Panc1 (cell line): ENCODE results near the gene GAST. TPM values are rescaled to one million over a fixed set of nuclear protein-coding genes. Genes with fewer than 3 reads are reported as not detected.

ENCODE experiments used
- ATAC-seq: fragments of 200-7000 bp; cut with Tn5 transposase; 2 replicates; pipeline ENCODE4 v1.9.1; 2020; ENCODE audit warnings: mild to moderate bottlenecking, moderate library complexity
- BruUV-seq: library from RNA; stranded (reverse); fragments of 400-500 nt; replicated peaks from 2 replicates; lab custom pipeline; 2021; lab: Mats Ljungman, UMichigan
- CTCF ChIA-PET: fragments of 300-600 bp; sonication (Branson Sonifier 250); formaldehyde crosslinking; loops from one replicate; lab custom pipeline; 2022; ENCODE audit warnings: antibody characterized with exemption; lab: Charles Lee
- POLR2A ChIA-PET: fragments of 300-600 bp; sonication (Branson Sonifier 250); formaldehyde crosslinking; loops from one replicate; lab custom pipeline; 2022; ENCODE audit warnings: antibody characterized with exemption; lab: Charles Lee
- DNase-seq: peaks from one replicate; pipeline ENCODE4 v3.0.0-alpha.2; 2010; ENCODE audit warnings: low read depth, low spot score
- H3K27ac ChIP-seq: 2 replicates; pipeline ENCODE4 v1.5.1; 2011; ENCODE audit warnings: mild to moderate bottlenecking, low read length, inconsistent platforms
- H3K27me3 ChIP-seq: fragments of 200-500 bp; sonication (Bioruptor generic); 2 replicates; pipeline ENCODE4 v1.6.0; 2014; ENCODE audit warnings: low read length, inconsistent platforms; ENCODE audit not compliant: control insufficient read depth, insufficient read depth
- H3K36me3 ChIP-seq: fragments of 200-500 bp; sonication (Bioruptor generic); 2 replicates; pipeline ENCODE4 v1.5.1; 2014; ENCODE audit warnings: inconsistent platforms, mild to moderate bottlenecking, low read length, moderate library complexity; ENCODE audit not compliant: control insufficient read depth, insufficient read depth
- H3K4me1 ChIP-seq: 2 replicates; pipeline ENCODE4 v1.5.1; 2011; ENCODE audit warnings: inconsistent platforms, mild to moderate bottlenecking, low read length, moderate library complexity; ENCODE audit not compliant: control insufficient read depth, insufficient read depth
- H3K4me3 ChIP-seq, 2 experiments: 2 replicates each; pipeline ENCODE4 v1.5.1; 2011 to 2012; ENCODE audit warnings: low read depth in 2 of 2, low read length in 2 of 2, mild to moderate bottlenecking in 2 of 2, inconsistent platforms in 1 of 2, moderate library complexity in 1 of 2
- H3K9me3 ChIP-seq: fragments of 200-500 bp; sonication (Bioruptor generic); 2 replicates; pipeline ENCODE4 v1.5.1; 2014; ENCODE audit warnings: low read depth, mild to moderate bottlenecking, inconsistent platforms, low read length, moderate library complexity; ENCODE audit not compliant: control insufficient read depth, insufficient read depth
- POLR2AphosphoS5 ChIP-seq: IDR thresholded peaks from 2 replicates; pipeline ENCODE4 v1.6.1; 2012; ENCODE audit warnings: mild to moderate bottlenecking, low read depth, low read length, moderate library complexity
- SIN3A ChIP-seq: IDR thresholded peaks from 2 replicates; pipeline ENCODE4 v1.6.1; 2012; ENCODE audit warnings: low read depth, mild to moderate bottlenecking, low read length, moderate library complexity, borderline replicate concordance; ENCODE audit not compliant: insufficient read depth
- TCF7L2 ChIP-seq: IDR thresholded peaks from 2 replicates; pipeline ENCODE4 v1.6.1; 2011; ENCODE audit warnings: mild to moderate bottlenecking, low read depth, low read length, inconsistent platforms
- in situ Hi-C: cut with HindIII; loops from 2 replicates; pipeline ENCODE4 v1.10.0; 2016; ENCODE audit warnings: low sequenced_read_pairs, low pct_unique_long_range_greater_than_20kb
- intact Hi-C: fragments of 100-400 bp; cut with micrococcal nuclease; formaldehyde crosslinking; loops from one replicate; pipeline ENCODE4 v1.10.0; 2022; ENCODE audit not compliant: unreplicated experiment
- total RNA-seq: library from RNA; stranded (reverse); gene quantifications from one replicate; pipeline ENCODE4 v1.2.1, GENCODE V29; 2021; ENCODE audit not compliant: unreplicated experiment
- TF ChIP-seq, protein P1 (sequence below): fragments of 450-650 bp; IDR thresholded peaks from 2 replicates; pipeline ENCODE4 v1.5.1; 2017; ENCODE audit warnings: mild to moderate bottlenecking
- TF ChIP-seq, protein P2 (sequence below), 2 experiments: IDR thresholded peaks; 2 replicates each; pipeline ENCODE4 v1.6.1; 2011 to 2012; ENCODE audit warnings: low read depth in 2 of 2, control low read depth in 1 of 2, low read length in 1 of 2, mild to moderate bottlenecking in 1 of 2, moderate library complexity in 1 of 2; ENCODE audit not compliant: insufficient read depth in 1 of 2

The GAST gene
- total RNA-seq, 1 experiment from 2014 or later = not detected

GRCh38 chr17:41730479-41730878 is 18.3 kb downstream of the GAST start:
- Histone ChIP-seq H3K4me3 (no peak overlapping the region), H3K4me1 (no peaks in the 10 kb centered on the region), H3K9me3 (no peaks in the 10 kb centered on the region), H3K27ac (no peak overlapping the region), H3K36me3 (no peaks in the 10 kb centered on the region), H3K27me3 (no peaks in the 10 kb centered on the region)
- in situ Hi-C loops = no loop called here
- ATAC-seq (no peak), DNase-seq (no peak)
- CTCF ChIA-PET = interaction anchor here (0.6 kb wide), 1 partner anchor 1120 kb away, joined by 3 read pairs; no protein-coding TSS in a partner anchor
- TF ChIP-seq, protein P1, sequence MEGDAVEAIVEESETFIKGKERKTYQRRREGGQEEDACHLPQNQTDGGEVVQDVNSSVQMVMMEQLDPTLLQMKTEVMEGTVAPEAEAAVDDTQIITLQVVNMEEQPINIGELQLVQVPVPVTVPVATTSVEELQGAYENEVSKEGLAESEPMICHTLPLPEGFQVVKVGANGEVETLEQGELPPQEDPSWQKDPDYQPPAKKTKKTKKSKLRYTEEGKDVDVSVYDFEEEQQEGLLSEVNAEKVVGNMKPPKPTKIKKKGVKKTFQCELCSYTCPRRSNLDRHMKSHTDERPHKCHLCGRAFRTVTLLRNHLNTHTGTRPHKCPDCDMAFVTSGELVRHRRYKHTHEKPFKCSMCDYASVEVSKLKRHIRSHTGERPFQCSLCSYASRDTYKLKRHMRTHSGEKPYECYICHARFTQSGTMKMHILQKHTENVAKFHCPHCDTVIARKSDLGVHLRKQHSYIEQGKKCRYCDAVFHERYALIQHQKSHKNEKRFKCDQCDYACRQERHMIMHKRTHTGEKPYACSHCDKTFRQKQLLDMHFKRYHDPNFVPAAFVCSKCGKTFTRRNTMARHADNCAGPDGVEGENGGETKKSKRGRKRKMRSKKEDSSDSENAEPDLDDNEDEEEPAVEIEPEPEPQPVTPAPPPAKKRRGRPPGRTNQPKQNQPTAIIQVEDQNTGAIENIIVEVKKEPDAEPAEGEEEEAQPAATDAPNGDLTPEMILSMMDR = no peak
- TF ChIP-seq TCF7L2 = no peak
- BruUV-seq = no TSS peak
- intact Hi-C loops = no loop called here
- POLR2A ChIA-PET = interaction anchor here (0.7 kb wide), 1 partner anchor 10 kb away, joined by 5 read pairs; no protein-coding TSS in a partner anchor

GRCh38 chr17:41731836-41732235 is 19.7 kb downstream of the GAST start:
- Histone ChIP-seq H3K4me1 (no peaks in the 10 kb centered on the region), H3K27me3 (no peaks in the 10 kb centered on the region), H3K4me3 (no peak overlapping the region), H3K9me3 (no peaks in the 10 kb centered on the region), H3K36me3 (no peaks in the 10 kb centered on the region), H3K27ac (no peak overlapping the region)
- DNase-seq = no peak
- POLR2A ChIA-PET = interaction anchor here (0.7 to 0.8 kb wide), 2 partner anchors 36 to 42 kb away, joined by 3 to 8 read pairs; no protein-coding TSS in a partner anchor
- no peak for ATAC-seq
- in situ Hi-C loops (no loop called here), intact Hi-C loops (no loop called here)
- BruUV-seq = no TSS peak
- CTCF ChIA-PET = no interaction called here
- TF ChIP-seq TCF7L2 = no peak
- TF ChIP-seq, protein P1 = no peak
- TF ChIP-seq POLR2AphosphoS5 = no peak
- TF ChIP-seq SIN3A = no peak
- TF ChIP-seq, protein P2, sequence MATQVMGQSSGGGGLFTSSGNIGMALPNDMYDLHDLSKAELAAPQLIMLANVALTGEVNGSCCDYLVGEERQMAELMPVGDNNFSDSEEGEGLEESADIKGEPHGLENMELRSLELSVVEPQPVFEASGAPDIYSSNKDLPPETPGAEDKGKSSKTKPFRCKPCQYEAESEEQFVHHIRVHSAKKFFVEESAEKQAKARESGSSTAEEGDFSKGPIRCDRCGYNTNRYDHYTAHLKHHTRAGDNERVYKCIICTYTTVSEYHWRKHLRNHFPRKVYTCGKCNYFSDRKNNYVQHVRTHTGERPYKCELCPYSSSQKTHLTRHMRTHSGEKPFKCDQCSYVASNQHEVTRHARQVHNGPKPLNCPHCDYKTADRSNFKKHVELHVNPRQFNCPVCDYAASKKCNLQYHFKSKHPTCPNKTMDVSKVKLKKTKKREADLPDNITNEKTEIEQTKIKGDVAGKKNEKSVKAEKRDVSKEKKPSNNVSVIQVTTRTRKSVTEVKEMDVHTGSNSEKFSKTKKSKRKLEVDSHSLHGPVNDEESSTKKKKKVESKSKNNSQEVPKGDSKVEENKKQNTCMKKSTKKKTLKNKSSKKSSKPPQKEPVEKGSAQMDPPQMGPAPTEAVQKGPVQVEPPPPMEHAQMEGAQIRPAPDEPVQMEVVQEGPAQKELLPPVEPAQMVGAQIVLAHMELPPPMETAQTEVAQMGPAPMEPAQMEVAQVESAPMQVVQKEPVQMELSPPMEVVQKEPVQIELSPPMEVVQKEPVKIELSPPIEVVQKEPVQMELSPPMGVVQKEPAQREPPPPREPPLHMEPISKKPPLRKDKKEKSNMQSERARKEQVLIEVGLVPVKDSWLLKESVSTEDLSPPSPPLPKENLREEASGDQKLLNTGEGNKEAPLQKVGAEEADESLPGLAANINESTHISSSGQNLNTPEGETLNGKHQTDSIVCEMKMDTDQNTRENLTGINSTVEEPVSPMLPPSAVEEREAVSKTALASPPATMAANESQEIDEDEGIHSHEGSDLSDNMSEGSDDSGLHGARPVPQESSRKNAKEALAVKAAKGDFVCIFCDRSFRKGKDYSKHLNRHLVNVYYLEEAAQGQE (IDR thresholded peaks at IDR 0.05; ENCODE audit: insufficient read depth in 1 of 2, low read depth in 2 of 2, low read length in 1 of 2) = no peak
